Adrenal gland (tissue), 12 donors: ENCODE measurements around the gene AGAP5. TPM values are rescaled to one million over a fixed set of nuclear protein-coding genes. Genes with fewer than 3 reads are reported as not detected.
"Not testable (repeated sequence)": the region's sequence is repeated elsewhere in the genome, so short reads cannot be mapped to it uniquely, and the experiment has no call there.

ENCODE experiments used
- DNase-seq, 7 donors: peaks; one replicate each; pipeline ENCODE4 v3.0.0-alpha.2; 2019 to 2020
- H3K27ac ChIP-seq, 5 donors: fragments of 200-600 bp; sonication (generic) in 4 of 5; 1 replicate in 3 of 5; 2 replicates in 2 of 5; pipeline versions ENCODE4 v1.5.1 to v1.8.0; 2016 to 2020; ENCODE audit warnings: mild to moderate bottlenecking in 1 of 5
- H3K27me3 ChIP-seq: fragments of 200-600 bp; 2 replicates; pipeline ENCODE4 v1.8.0; 2021
- H3K36me3 ChIP-seq, 2 donors: fragments of 200-600 bp; replicated peaks in 1 of 2; 1 replicate in 1 of 2; 2 replicates in 1 of 2; pipeline versions ENCODE4 v1.5.1 to v1.8.0; 2018 to 2022
- H3K4me1 ChIP-seq, 2 donors: fragments of 200-600 bp; replicated peaks in 1 of 2; 1 replicate in 1 of 2; 2 replicates in 1 of 2; pipeline versions ENCODE4 v1.5.1 to v1.8.0; 2018 to 2021
- H3K4me3 ChIP-seq, 4 donors: fragments of 200-600 bp; sonication (generic) in 3 of 4; one replicate each; pipeline ENCODE4 v1.5.1; 2016 to 2018
- H3K9me3 ChIP-seq, 3 donors: fragments of 200-600 bp; sonication (generic) in 1 of 3; replicated peaks in 1 of 3; 1 replicate in 2 of 3; 2 replicates in 1 of 3; pipeline versions ENCODE4 v1.5.1 to v1.8.0; 2016 to 2021
- POLR2A ChIP-seq, 2 donors: fragments of 450-650 bp; IDR thresholded peaks; one replicate each; pipeline ENCODE4 v1.6.1; 2017; ENCODE audit warnings: antibody characterized with exemption in 2 of 2, mild to moderate bottlenecking in 2 of 2, moderate library complexity in 1 of 2
- WGBS, 4 donors: extraction: QIAGEN DNeasy Blood & Tissue Kit in 2 of 4; methylation state at CpG; one replicate each; pipeline versions ENCODE4 v1.1.5 to v1.1.7; 2013 to 2017; 5-methylcytosine and 5-hydroxymethylcytosine counted together
- intact Hi-C, 2 donors: fragments of 100-400 bp; cut with DNase I; formaldehyde crosslinking; loops; one replicate each; pipeline versions ENCODE4 v1.14.1 to v1.15.0; 2022 to 2023
- polyA plus RNA-seq, 3 donors: library from polyadenylated mRNA; stranded (reverse); fragments of 200-250 nt in 2 of 3; fragments of 350-450 nt in 1 of 3; fragmentation: Illumina TruSeq in 1 of 3; extraction: RNeasy Lipid Tissue Mini Kit (QIAGEN cat#74804) in 1 of 3; gene quantifications; one replicate each; pipeline ENCODE4 v1.2.3, GENCODE V29; 2013 to 2014
- total RNA-seq, 9 donors: library from RNA; depleted of rRNA in 4 of 9; stranded (reverse); fragments of >200 nt in 4 of 9; fragments of 120-200 nt in 1 of 9; fragmentation: NEBNext Ultra II Directional in 1 of 9; extraction: Animal tissue kit (Norgen Biotek cat#: 25700) in 1 of 9; gene quantifications; one replicate each; pipeline versions ENCODE4 v1.1.0 to v1.2.4, GENCODE V29; 2013 to 2023
- TF ChIP-seq, protein P1 (sequence below), 6 experiments: fragments of 450-650 bp in 4 of 6; fragments of 200-600 bp in 2 of 6; sonication (generic) in 1 of 6; IDR thresholded peaks; 1 replicate in 5 of 6; 2 replicates in 1 of 6; pipeline versions ENCODE4 v1.5.1 to v1.8.0; 2016 to 2021; ENCODE audit warnings: antibody characterized with exemption in 6 of 6, mild to moderate bottlenecking in 2 of 6, moderate library complexity in 1 of 6
- donor health status: healthy with polysubstance abuse.
- donor health status: Bipolar disorder and iron deficiency.
- donor health status: DM: yes; HTN: yes; CAD: no.
- donor health status: DM: no; HTN: no; CAD: no.
- donor health status: DM: no; HTN: no; CAD: no.
- donor health status: DM: yes; HTN: yes; CAD: no.

AGAP5 gene
- total and polyA plus RNA-seq, 12 donors, result 4.6 to 19.0 (median 7.4) TPM

GRCh38 chr10:73730153-73730906 is 32.4 kb upstream of the AGAP5 start:
- H3K27ac ChIP-seq, result peak overlapping the region; percentile 83 to 98 (median 89)
- no peaks in the 10 kb centered on the region for H3K27me3 ChIP-seq
- intact Hi-C loops, result no loop called here
- peaks cover 4 to 22% of the 10 kb centered on the region in 2 donors for H3K4me1 ChIP-seq
- no peaks in the 10 kb centered on the region for H3K9me3 ChIP-seq
- peak overlapping the region; percentile 65 to 91 (median 77) for H3K4me3 ChIP-seq
- TF ChIP-seq POLR2A (IDR thresholded peaks at IDR 0.05), result peak in 1 of 2 donors; percentile 70
- TF ChIP-seq, protein P1, sequence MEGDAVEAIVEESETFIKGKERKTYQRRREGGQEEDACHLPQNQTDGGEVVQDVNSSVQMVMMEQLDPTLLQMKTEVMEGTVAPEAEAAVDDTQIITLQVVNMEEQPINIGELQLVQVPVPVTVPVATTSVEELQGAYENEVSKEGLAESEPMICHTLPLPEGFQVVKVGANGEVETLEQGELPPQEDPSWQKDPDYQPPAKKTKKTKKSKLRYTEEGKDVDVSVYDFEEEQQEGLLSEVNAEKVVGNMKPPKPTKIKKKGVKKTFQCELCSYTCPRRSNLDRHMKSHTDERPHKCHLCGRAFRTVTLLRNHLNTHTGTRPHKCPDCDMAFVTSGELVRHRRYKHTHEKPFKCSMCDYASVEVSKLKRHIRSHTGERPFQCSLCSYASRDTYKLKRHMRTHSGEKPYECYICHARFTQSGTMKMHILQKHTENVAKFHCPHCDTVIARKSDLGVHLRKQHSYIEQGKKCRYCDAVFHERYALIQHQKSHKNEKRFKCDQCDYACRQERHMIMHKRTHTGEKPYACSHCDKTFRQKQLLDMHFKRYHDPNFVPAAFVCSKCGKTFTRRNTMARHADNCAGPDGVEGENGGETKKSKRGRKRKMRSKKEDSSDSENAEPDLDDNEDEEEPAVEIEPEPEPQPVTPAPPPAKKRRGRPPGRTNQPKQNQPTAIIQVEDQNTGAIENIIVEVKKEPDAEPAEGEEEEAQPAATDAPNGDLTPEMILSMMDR (IDR thresholded peaks at IDR 0.05), result no peak
- WGBS, 4 donors, result 0% methylated on average over 13 to 58 of the region's 58 CpGs
- peak; percentile 87 to 94 (median 89) for DNase-seq
- H3K36me3 ChIP-seq, result peaks cover 0 to 58% of the 10 kb centered on the region in 2 donors

DNA sequence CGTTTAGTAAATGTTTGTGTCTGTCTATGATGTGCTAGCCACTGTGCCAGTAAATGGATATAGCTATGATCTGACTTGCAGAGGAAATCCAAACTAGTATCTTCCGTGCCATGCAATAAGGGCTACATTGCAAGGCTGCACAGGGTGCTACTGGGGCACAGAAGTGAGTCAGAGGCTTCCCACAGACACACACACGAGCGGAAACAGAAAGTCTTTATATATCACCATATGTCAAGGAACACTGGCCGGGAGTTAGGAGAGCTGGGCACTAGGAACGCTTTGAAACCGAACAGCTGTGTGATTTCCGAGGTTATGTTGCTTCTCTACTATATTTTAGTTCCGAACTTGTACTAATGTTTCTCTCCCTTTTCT is 31.9 kb upstream of the AGAP5 start:
- peaks cover 0 to 59% of the 10 kb centered on the region in 2 donors for H3K36me3 ChIP-seq
- WGBS, 4 donors, result 0 to 2% (median 1%) methylated on average over 8 to 9 of the region's 9 CpGs
- peak in 4 of 7 donors; percentile 40 to 68 (median 57) for DNase-seq
- peaks cover 4 to 22% of the 10 kb centered on the region in 2 donors for H3K4me1 ChIP-seq
- H3K9me3 ChIP-seq, intact Hi-C loops, H3K27me3 ChIP-seq: not testable (repeated sequence)
- peak overlapping the region; percentile 83 to 98 (median 89) for H3K27ac ChIP-seq
- peak overlapping the region; percentile 65 to 91 (median 77) for H3K4me3 ChIP-seq

GRCh38 chr10:73723516-73723915 is 25.6 kb upstream of the AGAP5 start:
- intact Hi-C loops, result no loop called here
- TF ChIP-seq POLR2A (IDR thresholded peaks at IDR 0.05), result no peak
- TF ChIP-seq, protein P1 (IDR thresholded peaks at IDR 0.05), result no peak

GRCh38 chr10:73720561-73720960 is 22.7 kb upstream of the AGAP5 start:
- peaks cover 0 to 91% of the 10 kb centered on the region in 2 donors for H3K36me3 ChIP-seq
- H3K27ac ChIP-seq, result peak overlapping the region in 4 of 5 donors; percentile 32 to 86 (median 80)
- WGBS, 4 donors, result 71 to 87% (median 85%) methylated on average over 4 of the region's 4 CpGs
- peaks cover 21 to 36% of the 10 kb centered on the region in 2 donors for H3K4me1 ChIP-seq
- H3K27me3 ChIP-seq, H3K4me3 ChIP-seq, intact Hi-C loops, H3K9me3 ChIP-seq: not testable (repeated sequence)
- DNase-seq, result peak in 1 of 7 donors; percentile 31

More at GRCh38 chr10:73723516-73723915, 25.6 kb upstream of the AGAP5 start:
- H3K27me3 ChIP-seq, result no peaks in the 10 kb centered on the region
- H3K36me3 ChIP-seq, result peaks cover 0 to 96% of the 10 kb centered on the region in 2 donors
- H3K27ac ChIP-seq, result no peak overlapping the region
- H3K4me3 ChIP-seq, result no peak overlapping the region
- WGBS, 4 donors, result 66 to 87% (median 79%) methylated on average over 4 of the region's 4 CpGs
- H3K4me1 ChIP-seq, result peaks cover 2 to 11% of the 10 kb centered on the region in 2 donors
- DNase-seq, result no peak
- H3K9me3 ChIP-seq, result no peaks in the 10 kb centered on the region

DNA sequence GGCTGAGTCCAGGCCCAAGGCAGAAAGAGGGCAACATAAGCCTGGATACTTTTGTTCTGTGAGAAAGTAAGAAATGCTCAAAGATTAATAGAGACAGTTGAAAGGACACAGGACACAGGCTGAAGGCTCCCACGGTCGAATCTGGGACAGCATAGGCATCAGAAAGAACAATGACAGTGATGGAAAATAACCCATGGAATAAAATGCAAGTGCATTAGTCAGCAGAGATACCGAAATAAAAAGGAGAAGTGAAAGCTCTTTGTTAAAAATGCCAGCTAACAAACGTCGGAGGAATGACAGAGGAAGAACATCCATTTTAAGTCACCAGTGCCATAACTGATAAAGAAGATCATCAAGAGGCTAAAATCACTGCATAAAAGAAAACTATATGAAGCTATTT is 19.6 kb upstream of the AGAP5 start:
- peak overlapping the region; percentile 86 to 93 (median 89) for H3K27ac ChIP-seq
- DNase-seq, result peak in 5 of 7 donors; percentile 53 to 87 (median 75)
- intact Hi-C loops, result no loop called here
- no peaks in the 10 kb centered on the region for H3K9me3 ChIP-seq
- TF ChIP-seq, protein P1 (IDR thresholded peaks at IDR 0.05), result no peak
- TF ChIP-seq POLR2A (IDR thresholded peaks at IDR 0.05), result peak in 1 of 2 donors; percentile 76
- peaks cover 0 to 67% of the 10 kb centered on the region in 2 donors for H3K36me3 ChIP-seq
- 25 to 32% (median 29%) methylated on average over 5 of the region's 5 CpGs for WGBS, 4 donors
- H3K4me1 ChIP-seq, result peaks cover 21 to 36% of the 10 kb centered on the region in 2 donors
- H3K4me3 ChIP-seq, result peak overlapping the region in 1 of 4 donors; percentile 3
- no peaks in the 10 kb centered on the region for H3K27me3 ChIP-seq
